Measurements from ENCODE around the gene UBE2G2.
"Not testable (repeated sequence)": the region's sequence is repeated elsewhere in the genome, so short reads cannot be mapped to it uniquely, and the experiment has no call there.

Gene UBE2G2

GRCh38 chr21:44838951-44839350 is 37.3 kb upstream of the UBE2G2 start:
- H3K27ac Mint-ChIP-seq: no peak overlapping the region
- ATAC-seq (no peak), DNase-seq (no peak)
- H3K9me3 Mint-ChIP-seq: no peaks in the 10 kb centered on the region
- H3K27me3 Mint-ChIP-seq: peaks cover 12% of the 10 kb centered on the region
- no peak overlapping the region for H3K4me3 Mint-ChIP-seq
- no peaks in the 10 kb centered on the region for H3K4me1 Mint-ChIP-seq

DNA sequence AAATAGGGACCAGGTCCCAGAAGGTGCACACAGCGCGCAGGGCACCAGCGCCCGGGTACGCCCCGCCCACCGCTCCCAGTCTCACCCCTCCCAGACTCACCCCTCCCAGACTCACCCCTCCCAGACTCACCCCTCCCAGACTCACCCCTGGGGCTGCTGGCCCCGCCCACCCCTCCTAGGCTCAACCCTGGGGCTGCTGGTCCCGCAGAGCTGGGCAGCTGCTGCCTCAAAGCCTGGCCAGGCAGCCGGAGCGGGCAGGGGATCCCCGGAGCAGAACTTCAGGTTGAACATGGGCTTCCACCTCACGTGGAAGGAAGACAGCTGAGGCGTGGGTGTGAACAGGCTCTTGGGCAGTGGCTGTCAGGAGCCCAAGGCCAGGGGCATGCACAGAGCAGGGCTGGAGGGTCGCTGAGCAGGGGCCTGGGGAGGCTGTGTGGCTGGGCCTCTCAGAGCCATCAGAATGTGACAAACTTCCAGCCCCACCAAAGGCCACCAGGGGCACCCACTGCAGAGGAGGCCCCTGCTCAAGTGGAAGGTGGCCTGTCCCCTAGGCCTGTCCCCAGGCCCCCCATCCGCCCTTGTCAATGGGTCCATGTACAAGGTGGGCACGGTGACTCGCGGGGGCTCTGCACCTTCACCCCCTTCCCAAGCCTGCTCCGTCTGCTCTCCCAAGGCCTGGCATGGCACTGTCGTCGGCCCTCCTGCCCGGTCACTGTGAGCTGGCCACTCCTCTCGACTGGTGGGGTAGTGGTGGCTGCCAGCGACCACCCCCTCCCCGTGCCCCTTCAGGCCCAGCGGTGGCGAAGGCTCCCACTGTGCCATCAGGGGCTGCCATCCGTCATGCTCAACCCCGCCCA is 36.6 kb upstream of the UBE2G2 start:
- no peaks in the 10 kb centered on the region for H3K9me3 Mint-ChIP-seq
- ATAC-seq: no peak
- H3K4me1 Mint-ChIP-seq: no peaks in the 10 kb centered on the region
- no peak overlapping the region for H3K27ac Mint-ChIP-seq
- no peak for DNase-seq
- H3K4me3 Mint-ChIP-seq: no peak overlapping the region
- H3K27me3 Mint-ChIP-seq: peaks cover 12% of the 10 kb centered on the region

DNA sequence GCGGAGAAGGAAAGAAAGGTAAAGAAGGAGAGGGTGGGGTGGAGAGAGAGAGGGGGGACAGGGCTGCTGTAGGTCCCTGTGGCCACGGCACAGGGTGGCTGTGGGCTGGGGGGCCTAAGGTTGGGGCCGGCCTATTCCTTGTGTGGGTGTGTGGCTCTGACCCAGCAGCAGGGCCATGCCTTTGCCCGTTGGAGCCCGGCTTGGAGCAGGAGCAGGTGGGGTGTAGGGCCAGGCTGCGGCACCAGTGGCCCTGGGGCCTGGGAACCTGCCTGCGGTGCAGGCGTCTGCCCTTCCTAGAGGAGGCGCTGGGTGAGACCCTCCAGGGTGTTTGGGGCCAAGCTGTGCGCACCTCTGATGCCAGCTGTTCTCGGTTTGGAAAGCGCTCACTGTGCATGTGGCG is 35.9 kb upstream of the UBE2G2 start:
- H3K27ac Mint-ChIP-seq: no peak overlapping the region
- ATAC-seq: no peak
- H3K4me3 Mint-ChIP-seq: no peak overlapping the region
- H3K4me1 Mint-ChIP-seq: no peaks in the 10 kb centered on the region
- DNase-seq: no peak
- peaks cover 8% of the 10 kb centered on the region for H3K27me3 Mint-ChIP-seq
- no peaks in the 10 kb centered on the region for H3K9me3 Mint-ChIP-seq

DNA sequence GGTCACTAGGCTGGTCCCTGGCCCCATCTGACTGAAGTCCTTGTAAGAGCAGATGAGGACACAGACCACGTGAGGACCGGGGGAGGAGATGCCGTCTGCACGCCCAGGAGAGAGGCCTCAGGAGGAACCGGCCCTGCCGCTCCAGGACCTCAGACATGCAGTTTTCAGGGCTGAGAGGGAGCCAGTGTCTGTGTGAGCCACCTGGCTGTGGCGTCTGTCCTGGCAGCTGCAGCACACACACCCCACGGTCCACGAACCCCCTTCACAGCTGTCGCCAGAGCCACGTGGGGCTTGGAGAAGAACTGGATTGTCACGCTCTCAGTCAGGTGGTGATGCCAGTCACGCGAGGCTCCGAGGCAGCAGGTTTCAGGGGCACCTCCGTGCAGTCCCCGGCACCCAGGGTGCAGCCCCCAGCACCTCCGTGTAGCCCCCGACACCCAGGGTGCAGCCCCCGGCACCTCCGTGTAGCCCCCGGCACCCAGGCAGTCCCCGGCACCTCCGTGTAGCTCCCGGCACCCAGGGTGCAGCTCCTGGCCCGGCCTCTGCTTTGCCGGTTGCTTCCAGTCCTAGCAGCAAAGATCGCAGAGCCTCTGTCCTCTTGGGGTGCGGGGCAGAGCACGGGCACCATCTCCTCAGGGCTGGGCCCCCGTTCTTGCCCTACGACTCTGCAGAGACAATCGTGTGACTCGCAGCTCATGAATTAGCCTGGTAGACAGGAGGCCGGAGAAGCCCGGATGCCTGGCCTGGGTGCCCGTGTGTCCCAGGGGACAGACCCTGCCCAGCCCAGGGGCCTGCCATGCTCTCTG is 35.2 kb upstream of the UBE2G2 start:
- no peaks in the 10 kb centered on the region for H3K4me1 Mint-ChIP-seq
- H3K4me3 Mint-ChIP-seq: no peak overlapping the region
- no peaks in the 10 kb centered on the region for H3K9me3 Mint-ChIP-seq
- peaks cover 1% of the 10 kb centered on the region for H3K27me3 Mint-ChIP-seq
- peak overlapping the region; percentile 65 to 83 for H3K27ac Mint-ChIP-seq
- peak; percentile 34 for ATAC-seq
- no peak for DNase-seq

- Mint-ChIP-seq H3K4me3 (no peak overlapping the region), H3K4me1 (peaks cover 3% of the 10 kb centered on the region), H3K27me3 (no peaks in the 10 kb centered on the region), H3K27ac (no peak overlapping the region), H3K9me3 (no peaks in the 10 kb centered on the region)
- DNase-seq: no peak
- peak; percentile 39 for ATAC-seq
Measured at GRCh38 chr21:44836349-44836665, 34.7 kb upstream of the UBE2G2 start.

DNA sequence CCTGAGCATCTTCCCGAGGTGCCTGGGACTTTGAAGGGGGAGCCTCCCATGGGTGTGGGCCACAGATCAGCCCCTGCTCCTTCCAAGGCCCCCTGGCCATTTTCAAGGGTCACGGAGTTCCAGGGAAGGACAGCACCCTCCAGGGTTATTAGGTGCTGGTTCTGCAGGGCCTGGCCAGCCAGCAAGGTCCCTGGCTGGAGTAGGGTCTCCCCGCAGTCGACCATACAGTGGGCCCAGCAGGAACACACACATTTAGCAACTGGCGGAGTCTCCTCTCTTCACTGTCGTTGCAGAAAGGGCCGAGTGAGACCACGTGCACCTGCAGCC is 34.0 kb upstream of the UBE2G2 start:
- Mint-ChIP-seq H3K27me3 (no peaks in the 10 kb centered on the region), H3K4me3 (no peak overlapping the region), H3K4me1 (peaks cover 10% of the 10 kb centered on the region), H3K27ac (no peak overlapping the region), H3K9me3 (no peaks in the 10 kb centered on the region)
- no peak for DNase-seq
- peak; percentile 13 for ATAC-seq

GRCh38 chr21:44834951-44835646 is 33.5 kb upstream of the UBE2G2 start:
- no peak overlapping the region for H3K4me3 Mint-ChIP-seq
- H3K27ac Mint-ChIP-seq: no peak overlapping the region
- ATAC-seq (no peak), DNase-seq (no peak)
- H3K4me1 Mint-ChIP-seq: peaks cover 15% of the 10 kb centered on the region
- no peaks in the 10 kb centered on the region for H3K27me3 Mint-ChIP-seq
- no peaks in the 10 kb centered on the region for H3K9me3 Mint-ChIP-seq

- Mint-ChIP-seq H3K4me1 (peaks cover 22% of the 10 kb centered on the region), H3K4me3 (no peak overlapping the region), H3K27ac (no peak overlapping the region), H3K27me3 (no peaks in the 10 kb centered on the region), H3K9me3 (peaks cover 0 to 3% of the 10 kb centered on the region in 2 donors)
- ATAC-seq (no peak), DNase-seq (no peak)
Measured at GRCh38 chr21:44834231-44834950, 32.8 kb upstream of the UBE2G2 start.

DNA sequence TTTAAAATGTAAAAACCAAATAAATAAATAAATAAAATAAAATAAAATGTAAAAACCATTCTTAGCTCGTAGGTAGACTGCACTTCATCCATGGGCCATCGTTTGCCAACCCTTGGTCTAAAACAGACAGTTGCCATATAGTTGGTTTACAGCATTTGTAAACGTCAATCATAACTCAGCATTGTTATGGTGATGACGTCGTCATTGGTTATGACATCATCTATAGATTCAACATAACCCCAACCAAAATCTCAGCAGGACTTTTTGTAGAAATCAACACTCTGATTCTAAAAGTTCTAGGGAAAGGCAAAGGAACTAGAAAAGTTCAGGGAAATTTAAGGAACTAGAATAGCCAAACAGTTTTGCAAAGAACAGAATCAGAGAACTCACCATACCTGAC is 32.0 kb upstream of the UBE2G2 start:
- H3K4me3 Mint-ChIP-seq: no peak overlapping the region
- H3K4me1 Mint-ChIP-seq: peaks cover 25% of the 10 kb centered on the region
- H3K9me3 Mint-ChIP-seq: peaks cover 3 to 10% of the 10 kb centered on the region in 2 donors
- ATAC-seq: no peak
- H3K27me3 Mint-ChIP-seq: no peaks in the 10 kb centered on the region
- no peak for DNase-seq
- no peak overlapping the region for H3K27ac Mint-ChIP-seq

- not testable (repeated sequence) for H3K27ac Mint-ChIP-seq, ATAC-seq, H3K4me3 Mint-ChIP-seq, H3K27me3 Mint-ChIP-seq, DNase-seq
- peaks cover 13 to 20% of the 10 kb centered on the region in 2 donors for H3K9me3 Mint-ChIP-seq
- peaks cover 25% of the 10 kb centered on the region for H3K4me1 Mint-ChIP-seq
Measured at GRCh38 chr21:44832516-44833255, 31.1 kb upstream of the UBE2G2 start.

DNA sequence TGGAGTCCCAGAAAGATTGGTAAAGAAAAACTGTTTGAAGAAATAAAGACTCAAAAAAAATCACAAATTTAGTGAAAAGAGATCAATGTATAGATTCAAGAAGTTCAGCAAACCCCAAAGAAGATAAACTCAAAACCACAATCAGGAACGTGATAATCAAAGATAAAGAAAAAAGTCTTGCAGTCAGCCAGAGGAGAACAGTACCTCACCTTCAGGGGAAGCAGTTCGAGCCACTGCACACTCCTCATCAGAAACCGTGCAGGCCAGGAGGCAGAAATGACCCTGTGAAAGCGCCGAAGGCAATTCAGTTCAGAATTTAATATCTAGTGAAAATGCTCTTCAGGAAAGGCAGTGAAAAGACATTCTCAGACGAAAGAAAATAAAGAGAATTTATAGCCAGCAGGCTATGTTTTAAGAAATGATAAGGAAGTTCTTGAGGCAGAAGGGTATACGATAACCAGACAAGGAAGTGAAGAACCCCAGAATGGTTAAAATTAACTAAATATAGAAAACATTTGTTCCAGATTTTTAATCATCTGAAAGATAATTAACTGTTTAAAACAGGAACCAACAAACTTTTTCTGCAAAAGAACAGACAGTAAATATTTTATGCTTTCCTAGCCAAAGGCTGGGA is 29.7 kb upstream of the UBE2G2 start:
- H3K27me3 Mint-ChIP-seq: peaks cover 7% of the 10 kb centered on the region
- peak overlapping the region in 1 of 2 donors; percentile 42 for H3K27ac Mint-ChIP-seq
- peaks cover 19 to 28% of the 10 kb centered on the region in 2 donors for H3K9me3 Mint-ChIP-seq
- no peak for DNase-seq
- H3K4me3 Mint-ChIP-seq: no peak overlapping the region
- ATAC-seq: no peak
- H3K4me1 Mint-ChIP-seq: peaks cover 25% of the 10 kb centered on the region

GRCh38 chr21:44829507-44830092 is 28.0 kb upstream of the UBE2G2 start:
- peak; percentile 59 for ATAC-seq
- H3K27ac Mint-ChIP-seq: peak overlapping the region; percentile 19 to 69
- H3K27me3 Mint-ChIP-seq: peaks cover 7% of the 10 kb centered on the region
- peaks cover 25% of the 10 kb centered on the region for H3K4me1 Mint-ChIP-seq
- no peak overlapping the region for H3K4me3 Mint-ChIP-seq
- peaks cover 19 to 28% of the 10 kb centered on the region in 2 donors for H3K9me3 Mint-ChIP-seq
- DNase-seq: no peak

GRCh38 chr21:44828362-44829056 is 26.9 kb upstream of the UBE2G2 start:
- Mint-ChIP-seq H3K4me1 (peaks cover 25% of the 10 kb centered on the region), H3K27ac (no peak overlapping the region), H3K4me3 (peak overlapping the region in 1 of 2 donors; percentile 8), H3K27me3 (peaks cover 7% of the 10 kb centered on the region), H3K9me3 (peaks cover 19 to 34% of the 10 kb centered on the region in 2 donors)
- no peak for ATAC-seq
- no peak for DNase-seq
